HEK293 (cell line): ENCODE results near the gene KDELR1.

Experiments used
- GLI2 ChIP-seq: fragments of 450-650 bp; formaldehyde crosslinking; IDR thresholded peaks from 2 replicates; pipeline ENCODE4; 2017; ENCODE audit warnings: missing biosample characterization, missing genetic modification characterization, low read depth, borderline replicate concordance
- HOXA7 ChIP-seq: sonication (generic); formaldehyde crosslinking; IDR thresholded peaks from 2 replicates; pipeline ENCODE4 v1.8.1; 2022; ENCODE audit warnings: missing genetic modification reagents, borderline replicate concordance
- MEIS1 ChIP-seq: sonication (generic); formaldehyde crosslinking; IDR thresholded peaks from 2 replicates; pipeline ENCODE4 v1.8.1; 2022; ENCODE audit warnings: missing genetic modification reagents, mild to moderate bottlenecking, borderline replicate concordance
- SALL2 ChIP-seq: fragments of 450-650 bp; formaldehyde crosslinking; IDR thresholded peaks from 2 replicates; pipeline ENCODE4 v1.5.0; 2017; ENCODE audit warnings: missing biosample characterization, mild to moderate bottlenecking, missing genetic modification characterization, borderline replicate concordance
- ZBTB20 ChIP-seq: fragments of 450-650 bp; formaldehyde crosslinking; IDR thresholded peaks from 2 replicates; pipeline ENCODE4 v1.5.1; 2016; ENCODE audit warnings: missing biosample characterization, missing genetic modification characterization
- ZBTB48 ChIP-seq: fragments of 450-650 bp; formaldehyde crosslinking; IDR thresholded peaks from 2 replicates; pipeline ENCODE4 v1.5.1; 2016; ENCODE audit warnings: missing biosample characterization, missing genetic modification characterization
- ZBTB8A ChIP-seq: fragments of 450-650 bp; formaldehyde crosslinking; IDR thresholded peaks from 2 replicates; pipeline ENCODE4 v1.5.1; 2016; ENCODE audit warnings: missing biosample characterization, missing genetic modification characterization
- ZNF169 ChIP-seq: fragments of 450-650 bp; formaldehyde crosslinking; IDR thresholded peaks from 2 replicates; pipeline ENCODE4 v1.5.1; 2016; ENCODE audit warnings: missing biosample characterization, missing genetic modification characterization
- ZNF223 ChIP-seq: fragments of 450-650 bp; formaldehyde crosslinking; IDR thresholded peaks from 2 replicates; pipeline ENCODE4 v1.5.1; 2016; ENCODE audit warnings: missing biosample characterization, missing genetic modification characterization
- ZNF24 ChIP-seq: fragments of 450-650 bp; formaldehyde crosslinking; IDR thresholded peaks from 2 replicates; pipeline ENCODE4 v1.5.1; 2016; ENCODE audit warnings: missing biosample characterization, missing genetic modification characterization
- ZNF311 ChIP-seq: fragments of 450-650 bp; formaldehyde crosslinking; IDR thresholded peaks from 2 replicates; pipeline ENCODE4 v1.5.1; 2017; ENCODE audit warnings: missing biosample characterization, missing genetic modification characterization, borderline replicate concordance
- ZNF48 ChIP-seq: fragments of 450-650 bp; formaldehyde crosslinking; IDR thresholded peaks from 2 replicates; pipeline ENCODE4 v1.5.1; 2016; ENCODE audit warnings: missing biosample characterization, missing genetic modification characterization
- ZNF521 ChIP-seq: fragments of 450-650 bp; formaldehyde crosslinking; IDR thresholded peaks from 2 replicates; pipeline ENCODE4 v1.5.1; 2017; ENCODE audit warnings: missing biosample characterization, mild to moderate bottlenecking, missing genetic modification characterization
- ZNF549 ChIP-seq: fragments of 450-650 bp; IDR thresholded peaks from 2 replicates; pipeline ENCODE4 v1.5.1; 2018; ENCODE audit warnings: missing biosample characterization, missing genetic modification characterization, mild to moderate bottlenecking, inconsistent platforms, moderate library complexity
- ZNF555 ChIP-seq: fragments of 450-650 bp; formaldehyde crosslinking; conservative IDR thresholded peaks from 2 replicates; pipeline ENCODE4 v1.5.1; 2017; ENCODE audit warnings: missing biosample characterization, mild to moderate bottlenecking, missing genetic modification characterization, inconsistent platforms
- ZNF658 ChIP-seq: fragments of 450-650 bp; formaldehyde crosslinking; IDR thresholded peaks from 2 replicates; pipeline ENCODE4; 2016; ENCODE audit warnings: missing biosample characterization, missing genetic modification characterization
- ZNF701 ChIP-seq: fragments of 450-650 bp; formaldehyde crosslinking; IDR thresholded peaks from 2 replicates; pipeline ENCODE4 v1.5.1; 2016; ENCODE audit warnings: missing biosample characterization, missing genetic modification characterization
- ZNF843 ChIP-seq: fragments of 450-650 bp; formaldehyde crosslinking; IDR thresholded peaks from 2 replicates; pipeline ENCODE4 v1.5.1; 2016; ENCODE audit warnings: missing biosample characterization, missing genetic modification characterization
- ZXDB ChIP-seq: fragments of 450-650 bp; formaldehyde crosslinking; IDR thresholded peaks from 2 replicates; pipeline ENCODE4 v1.5.1; 2016; ENCODE audit warnings: missing biosample characterization, missing genetic modification characterization
- TF ChIP-seq, protein P1 (sequence below): fragments of 450-650 bp; formaldehyde crosslinking; IDR thresholded peaks from 2 replicates; pipeline ENCODE4 v1.5.1; 2017; ENCODE audit warnings: missing biosample characterization, missing genetic modification characterization
- TF ChIP-seq, protein P2 (sequence below): fragments of 450-650 bp; formaldehyde crosslinking; IDR thresholded peaks from 2 replicates; pipeline ENCODE4 v1.5.1; 2016; ENCODE audit warnings: missing biosample characterization, missing genetic modification characterization, borderline replicate concordance
- TF ChIP-seq, protein P3 (sequence below): fragments of 450-650 bp; formaldehyde crosslinking; IDR thresholded peaks from 2 replicates; pipeline ENCODE4 v1.5.1; 2016; ENCODE audit warnings: missing biosample characterization, missing genetic modification characterization
- TF ChIP-seq, protein P4 (sequence below): fragments of 450-650 bp; IDR thresholded peaks from 2 replicates; pipeline ENCODE4 v1.5.1; 2018; ENCODE audit warnings: missing biosample characterization, mild to moderate bottlenecking, missing genetic modification characterization
- TF ChIP-seq, protein P5 (sequence below): fragments of 450-650 bp; formaldehyde crosslinking; IDR thresholded peaks from 2 replicates; pipeline ENCODE4 v1.5.1; 2016; ENCODE audit warnings: missing biosample characterization, missing genetic modification characterization, borderline replicate concordance
- TF ChIP-seq, protein P6 (sequence below): fragments of 450-650 bp; formaldehyde crosslinking; IDR thresholded peaks from 2 replicates; pipeline ENCODE4 v1.5.1; 2017; ENCODE audit warnings: missing biosample characterization, missing genetic modification characterization

KDELR1 gene

DNA sequence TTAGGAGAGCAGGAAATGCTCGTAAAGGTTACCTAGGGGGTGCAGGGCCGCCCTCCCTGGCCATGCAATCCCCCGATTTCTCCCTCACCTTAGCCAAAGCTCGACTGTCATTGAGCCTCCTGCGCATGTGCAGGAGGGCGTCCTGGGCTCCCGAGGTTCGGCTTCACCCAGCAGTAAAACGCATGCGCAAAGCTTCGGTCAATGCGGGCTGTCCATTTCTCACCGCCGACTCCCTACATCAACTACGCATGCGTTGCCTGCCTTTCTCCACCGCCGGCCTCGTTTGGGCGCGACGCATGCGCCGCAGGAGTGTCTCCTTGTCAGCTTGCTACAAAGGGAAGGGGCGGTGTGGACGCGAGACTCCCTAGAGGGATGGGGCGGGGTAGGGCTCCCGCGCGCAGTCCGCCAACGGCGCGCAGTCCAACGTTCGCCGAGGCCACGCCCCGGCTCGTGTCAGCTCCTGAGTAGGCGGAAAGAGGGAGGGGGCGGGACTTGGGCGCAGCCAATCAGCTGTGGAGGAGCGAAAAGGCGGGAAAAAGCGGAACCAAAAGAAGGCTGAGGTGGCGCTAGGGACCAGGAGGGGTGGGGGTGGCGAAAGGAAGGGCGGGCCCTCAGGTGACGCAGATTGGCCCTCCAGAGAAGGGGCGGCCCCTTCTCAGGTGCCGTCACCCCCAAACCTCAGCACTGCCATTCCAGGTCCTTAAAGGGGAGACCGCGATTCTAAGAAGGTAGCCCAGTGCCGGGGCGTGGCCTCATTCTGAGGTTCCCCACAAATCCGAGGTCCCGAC is 27.3 kb downstream of the KDELR1 start, which contains the start of the genes SYNGR4 and TMEM143 (continued):
- no peak for TF ChIP-seq HOXA7 (CRISPR knock-in tag)
- no peak for TF ChIP-seq ZNF555
- TF ChIP-seq ZNF521 (tag by site-specific recombination) = no peak
- no peak for TF ChIP-seq ZNF701 (tag by site-specific recombination)
- peak; percentile 59; the same call in 1 of the 2 replicates for TF ChIP-seq ZXDB (tag by site-specific recombination)
- TF ChIP-seq GLI2 (tag by site-specific recombination) = no peak
- TF ChIP-seq, protein P1, sequence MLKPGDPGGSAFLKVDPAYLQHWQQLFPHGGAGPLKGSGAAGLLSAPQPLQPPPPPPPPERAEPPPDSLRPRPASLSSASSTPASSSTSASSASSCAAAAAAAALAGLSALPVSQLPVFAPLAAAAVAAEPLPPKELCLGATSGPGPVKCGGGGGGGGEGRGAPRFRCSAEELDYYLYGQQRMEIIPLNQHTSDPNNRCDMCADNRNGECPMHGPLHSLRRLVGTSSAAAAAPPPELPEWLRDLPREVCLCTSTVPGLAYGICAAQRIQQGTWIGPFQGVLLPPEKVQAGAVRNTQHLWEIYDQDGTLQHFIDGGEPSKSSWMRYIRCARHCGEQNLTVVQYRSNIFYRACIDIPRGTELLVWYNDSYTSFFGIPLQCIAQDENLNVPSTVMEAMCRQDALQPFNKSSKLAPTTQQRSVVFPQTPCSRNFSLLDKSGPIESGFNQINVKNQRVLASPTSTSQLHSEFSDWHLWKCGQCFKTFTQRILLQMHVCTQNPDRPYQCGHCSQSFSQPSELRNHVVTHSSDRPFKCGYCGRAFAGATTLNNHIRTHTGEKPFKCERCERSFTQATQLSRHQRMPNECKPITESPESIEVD = no peak
- no peak for TF ChIP-seq ZBTB20 (tag by site-specific recombination)
- TF ChIP-seq, protein P2, sequence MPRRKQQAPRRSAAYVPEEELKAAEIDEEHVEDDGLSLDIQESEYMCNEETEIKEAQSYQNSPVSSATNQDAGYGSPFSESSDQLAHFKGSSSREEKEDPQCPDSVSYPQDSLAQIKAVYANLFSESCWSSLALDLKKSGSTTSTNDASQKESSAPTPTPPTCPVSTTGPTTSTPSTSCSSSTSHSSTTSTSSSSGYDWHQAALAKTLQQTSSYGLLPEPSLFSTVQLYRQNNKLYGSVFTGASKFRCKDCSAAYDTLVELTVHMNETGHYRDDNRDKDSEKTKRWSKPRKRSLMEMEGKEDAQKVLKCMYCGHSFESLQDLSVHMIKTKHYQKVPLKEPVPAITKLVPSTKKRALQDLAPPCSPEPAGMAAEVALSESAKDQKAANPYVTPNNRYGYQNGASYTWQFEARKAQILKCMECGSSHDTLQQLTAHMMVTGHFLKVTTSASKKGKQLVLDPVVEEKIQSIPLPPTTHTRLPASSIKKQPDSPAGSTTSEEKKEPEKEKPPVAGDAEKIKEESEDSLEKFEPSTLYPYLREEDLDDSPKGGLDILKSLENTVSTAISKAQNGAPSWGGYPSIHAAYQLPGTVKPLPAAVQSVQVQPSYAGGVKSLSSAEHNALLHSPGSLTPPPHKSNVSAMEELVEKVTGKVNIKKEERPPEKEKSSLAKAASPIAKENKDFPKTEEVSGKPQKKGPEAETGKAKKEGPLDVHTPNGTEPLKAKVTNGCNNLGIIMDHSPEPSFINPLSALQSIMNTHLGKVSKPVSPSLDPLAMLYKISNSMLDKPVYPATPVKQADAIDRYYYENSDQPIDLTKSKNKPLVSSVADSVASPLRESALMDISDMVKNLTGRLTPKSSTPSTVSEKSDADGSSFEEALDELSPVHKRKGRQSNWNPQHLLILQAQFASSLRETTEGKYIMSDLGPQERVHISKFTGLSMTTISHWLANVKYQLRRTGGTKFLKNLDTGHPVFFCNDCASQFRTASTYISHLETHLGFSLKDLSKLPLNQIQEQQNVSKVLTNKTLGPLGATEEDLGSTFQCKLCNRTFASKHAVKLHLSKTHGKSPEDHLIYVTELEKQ = no peak
- TF ChIP-seq ZBTB48 = peak; percentile 95
- TF ChIP-seq ZNF843 (tag by site-specific recombination) = peak; percentile 43; the same call in 1 of the 2 replicates
- TF ChIP-seq, protein P3, sequence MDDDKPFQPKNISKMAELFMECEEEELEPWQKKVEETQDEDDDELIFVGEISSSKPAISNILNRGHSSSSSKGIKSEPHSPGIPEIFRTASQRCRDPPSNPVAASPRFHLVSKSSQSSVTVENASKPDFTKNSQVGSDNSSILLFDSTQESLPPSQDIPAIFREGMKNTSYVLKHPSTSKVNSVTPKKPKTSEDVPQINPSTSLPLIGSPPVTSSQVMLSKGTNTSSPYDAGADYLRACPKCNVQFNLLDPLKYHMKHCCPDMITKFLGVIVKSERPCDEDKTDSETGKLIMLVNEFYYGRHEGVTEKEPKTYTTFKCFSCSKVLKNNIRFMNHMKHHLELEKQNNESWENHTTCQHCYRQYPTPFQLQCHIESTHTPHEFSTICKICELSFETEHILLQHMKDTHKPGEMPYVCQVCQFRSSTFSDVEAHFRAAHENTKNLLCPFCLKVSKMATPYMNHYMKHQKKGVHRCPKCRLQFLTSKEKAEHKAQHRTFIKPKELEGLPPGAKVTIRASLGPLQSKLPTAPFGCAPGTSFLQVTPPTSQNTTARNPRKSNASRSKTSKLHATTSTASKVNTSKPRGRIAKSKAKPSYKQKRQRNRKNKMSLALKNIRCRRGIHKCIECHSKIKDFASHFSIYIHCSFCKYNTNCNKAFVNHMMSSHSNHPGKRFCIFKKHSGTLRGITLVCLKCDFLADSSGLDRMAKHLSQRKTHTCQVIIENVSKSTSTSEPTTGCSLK = no peak
- TF ChIP-seq MEIS1 = no peak
- TF ChIP-seq, protein P4, sequence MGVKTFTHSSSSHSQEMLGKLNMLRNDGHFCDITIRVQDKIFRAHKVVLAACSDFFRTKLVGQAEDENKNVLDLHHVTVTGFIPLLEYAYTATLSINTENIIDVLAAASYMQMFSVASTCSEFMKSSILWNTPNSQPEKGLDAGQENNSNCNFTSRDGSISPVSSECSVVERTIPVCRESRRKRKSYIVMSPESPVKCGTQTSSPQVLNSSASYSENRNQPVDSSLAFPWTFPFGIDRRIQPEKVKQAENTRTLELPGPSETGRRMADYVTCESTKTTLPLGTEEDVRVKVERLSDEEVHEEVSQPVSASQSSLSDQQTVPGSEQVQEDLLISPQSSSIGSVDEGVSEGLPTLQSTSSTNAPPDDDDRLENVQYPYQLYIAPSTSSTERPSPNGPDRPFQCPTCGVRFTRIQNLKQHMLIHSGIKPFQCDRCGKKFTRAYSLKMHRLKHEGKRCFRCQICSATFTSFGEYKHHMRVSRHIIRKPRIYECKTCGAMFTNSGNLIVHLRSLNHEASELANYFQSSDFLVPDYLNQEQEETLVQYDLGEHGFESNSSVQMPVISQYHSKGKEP (tag by site-specific recombination) = no peak
- TF ChIP-seq, protein P5, sequence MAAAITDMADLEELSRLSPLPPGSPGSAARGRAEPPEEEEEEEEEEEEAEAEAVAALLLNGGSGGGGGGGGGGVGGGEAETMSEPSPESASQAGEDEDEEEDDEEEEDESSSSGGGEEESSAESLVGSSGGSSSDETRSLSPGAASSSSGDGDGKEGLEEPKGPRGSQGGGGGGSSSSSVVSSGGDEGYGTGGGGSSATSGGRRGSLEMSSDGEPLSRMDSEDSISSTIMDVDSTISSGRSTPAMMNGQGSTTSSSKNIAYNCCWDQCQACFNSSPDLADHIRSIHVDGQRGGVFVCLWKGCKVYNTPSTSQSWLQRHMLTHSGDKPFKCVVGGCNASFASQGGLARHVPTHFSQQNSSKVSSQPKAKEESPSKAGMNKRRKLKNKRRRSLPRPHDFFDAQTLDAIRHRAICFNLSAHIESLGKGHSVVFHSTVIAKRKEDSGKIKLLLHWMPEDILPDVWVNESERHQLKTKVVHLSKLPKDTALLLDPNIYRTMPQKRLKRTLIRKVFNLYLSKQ (tag by site-specific recombination) = no peak
- no peak for TF ChIP-seq ZNF311 (tag by site-specific recombination)
- 0 out of 2 replicates have a peak, but pooled peaks have one; percentile 20 for TF ChIP-seq ZNF24 (tag by site-specific recombination)
- TF ChIP-seq ZNF549 = no peak
- TF ChIP-seq ZNF48 (tag by site-specific recombination) = no peak
- TF ChIP-seq ZNF169 (tag by site-specific recombination) = no peak
- TF ChIP-seq ZNF223 (tag by site-specific recombination) = no peak
- no peak for TF ChIP-seq ZNF658
- peak; percentile 40 for TF ChIP-seq ZBTB8A (tag by site-specific recombination)
- TF ChIP-seq, protein P6, sequence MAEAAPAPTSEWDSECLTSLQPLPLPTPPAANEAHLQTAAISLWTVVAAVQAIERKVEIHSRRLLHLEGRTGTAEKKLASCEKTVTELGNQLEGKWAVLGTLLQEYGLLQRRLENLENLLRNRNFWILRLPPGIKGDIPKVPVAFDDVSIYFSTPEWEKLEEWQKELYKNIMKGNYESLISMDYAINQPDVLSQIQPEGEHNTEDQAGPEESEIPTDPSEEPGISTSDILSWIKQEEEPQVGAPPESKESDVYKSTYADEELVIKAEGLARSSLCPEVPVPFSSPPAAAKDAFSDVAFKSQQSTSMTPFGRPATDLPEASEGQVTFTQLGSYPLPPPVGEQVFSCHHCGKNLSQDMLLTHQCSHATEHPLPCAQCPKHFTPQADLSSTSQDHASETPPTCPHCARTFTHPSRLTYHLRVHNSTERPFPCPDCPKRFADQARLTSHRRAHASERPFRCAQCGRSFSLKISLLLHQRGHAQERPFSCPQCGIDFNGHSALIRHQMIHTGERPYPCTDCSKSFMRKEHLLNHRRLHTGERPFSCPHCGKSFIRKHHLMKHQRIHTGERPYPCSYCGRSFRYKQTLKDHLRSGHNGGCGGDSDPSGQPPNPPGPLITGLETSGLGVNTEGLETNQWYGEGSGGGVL (tag by site-specific recombination) = no peak
- TF ChIP-seq SALL2 (tag by site-specific recombination) = no peak
